ENCODE measurements around the gene PDGFRA.
A peak's percentile ranks its signal among the peaks of the same experiment; 100 is the strongest.
"Not testable (repeated sequence)": the region's sequence is repeated elsewhere in the genome, so short reads cannot be mapped to it uniquely, and the experiment has no call there.

PDGFRA gene

GRCh38 chr4:54230484-54231418 lies 1.7 kb downstream of the PDGFRA start:
- peak overlapping the region; percentile 65 for H3K27ac ChIP-seq (ENCODE audit: low read depth, low read length)
- peaks cover 49% of the 10 kb centered on the region for H3K27me3 ChIP-seq (ENCODE audit: control insufficient read depth, insufficient read depth, low read length)
- peaks cover 13% of the 10 kb centered on the region for H3K4me1 ChIP-seq (ENCODE audit: control insufficient read depth, insufficient read depth, low read length)
- H3K9ac ChIP-seq (ENCODE audit: low read length): no peak overlapping the region
- H3K36me3 ChIP-seq (ENCODE audit: control insufficient read depth, insufficient read depth, low read length): peaks cover 2% of the 10 kb centered on the region
- H3K4me3 ChIP-seq (ENCODE audit: low read length): peak overlapping the region; percentile 56

- H3K4me1 ChIP-seq (ENCODE audit: control insufficient read depth, insufficient read depth, low read length): peaks cover 13% of the 10 kb centered on the region
- H3K36me3 ChIP-seq (ENCODE audit: control insufficient read depth, insufficient read depth, low read length): peaks cover 2% of the 10 kb centered on the region
- peak overlapping the region; percentile 65 for H3K27ac ChIP-seq (ENCODE audit: low read depth, low read length)
- peaks cover 42% of the 10 kb centered on the region for H3K27me3 ChIP-seq (ENCODE audit: control insufficient read depth, insufficient read depth, low read length)
- peak overlapping the region; percentile 54 for H3K4me3 ChIP-seq (ENCODE audit: low read length)
- H3K9ac ChIP-seq (ENCODE audit: low read length): no peak overlapping the region
Measured at GRCh38 chr4:54231419-54231767, 2.3 kb downstream of the PDGFRA start.

- Histone ChIP-seq H3K4me3 (ENCODE audit: low read length) (peak overlapping the region; percentile 54), H3K27me3 (ENCODE audit: control insufficient read depth, insufficient read depth, low read length) (peaks cover 36% of the 10 kb centered on the region), H3K4me1 (ENCODE audit: control insufficient read depth, insufficient read depth, low read length) (peaks cover 13% of the 10 kb centered on the region), H3K9ac (ENCODE audit: low read length) (no peak overlapping the region), H3K36me3 (ENCODE audit: control insufficient read depth, insufficient read depth, low read length) (peaks cover 2% of the 10 kb centered on the region), H3K27ac (ENCODE audit: low read depth, low read length) (peak overlapping the region; percentile 65)
Measured at GRCh38 chr4:54231768-54232688, 2.9 kb downstream of the PDGFRA start.

- Histone ChIP-seq H3K36me3 (ENCODE audit: control insufficient read depth, insufficient read depth, low read length) (peaks cover 2% of the 10 kb centered on the region), H3K27me3 (ENCODE audit: control insufficient read depth, insufficient read depth, low read length) (peaks cover 25% of the 10 kb centered on the region), H3K4me3 (ENCODE audit: low read length) (peak overlapping the region; percentile 55), H3K9ac (ENCODE audit: low read length) (no peak overlapping the region), H3K27ac (ENCODE audit: low read depth, low read length) (no peak overlapping the region), H3K4me1 (ENCODE audit: control insufficient read depth, insufficient read depth, low read length) (peaks cover 6% of the 10 kb centered on the region)
Measured at GRCh38 chr4:54233277-54233696, 4.2 kb downstream of the PDGFRA start.

- peaks cover 22% of the 10 kb centered on the region for H3K27me3 ChIP-seq (ENCODE audit: control insufficient read depth, insufficient read depth, low read length)
- H3K9ac ChIP-seq (ENCODE audit: low read length): peak overlapping the region; percentile 6
- peaks cover 6% of the 10 kb centered on the region for H3K4me1 ChIP-seq (ENCODE audit: control insufficient read depth, insufficient read depth, low read length)
Measured at GRCh38 chr4:54233697-54234496, 4.8 kb downstream of the PDGFRA start.

GRCh38 chr4:54234497-54235205 lies 5.6 kb downstream of the PDGFRA start:
- Histone ChIP-seq H3K27ac (ENCODE audit: low read depth, low read length) (no peak overlapping the region), H3K27me3 (ENCODE audit: control insufficient read depth, insufficient read depth, low read length) (peaks cover 22% of the 10 kb centered on the region), H3K4me3 (ENCODE audit: low read length) (no peak overlapping the region)

More at GRCh38 chr4:54233697-54234496, 4.8 kb downstream of the PDGFRA start:
- Histone ChIP-seq H3K4me3 (ENCODE audit: low read length) (peak overlapping the region; percentile 55), H3K36me3 (ENCODE audit: control insufficient read depth, insufficient read depth, low read length) (peaks cover 2% of the 10 kb centered on the region), H3K27ac (ENCODE audit: low read depth, low read length) (peak overlapping the region; percentile 21)

GRCh38 chr4:54236316-54236715 lies 7.2 kb downstream of the PDGFRA start:
- H3K36me3 ChIP-seq (ENCODE audit: control insufficient read depth, insufficient read depth, low read length); H3K27ac ChIP-seq (ENCODE audit: low read depth, low read length); H3K4me3 ChIP-seq (ENCODE audit: low read length); H3K9ac ChIP-seq (ENCODE audit: low read length); H3K4me1 ChIP-seq (ENCODE audit: control insufficient read depth, insufficient read depth, low read length): not testable (repeated sequence)
- H3K27me3 ChIP-seq (ENCODE audit: control insufficient read depth, insufficient read depth, low read length): peaks cover 11% of the 10 kb centered on the region

More at GRCh38 chr4:54234497-54235205, 5.6 kb downstream of the PDGFRA start:
- Histone ChIP-seq H3K36me3 (ENCODE audit: control insufficient read depth, insufficient read depth, low read length) (peaks cover 2% of the 10 kb centered on the region), H3K4me1 (ENCODE audit: control insufficient read depth, insufficient read depth, low read length) (peaks cover 6% of the 10 kb centered on the region), H3K9ac (ENCODE audit: low read length) (no peak overlapping the region)

- no peak overlapping the region for H3K4me3 ChIP-seq (ENCODE audit: low read length)
- no peaks in the 10 kb centered on the region for H3K27me3 ChIP-seq (ENCODE audit: control insufficient read depth, insufficient read depth, low read length)
- no peak overlapping the region for H3K9ac ChIP-seq (ENCODE audit: low read length)
- H3K36me3 ChIP-seq (ENCODE audit: control insufficient read depth, insufficient read depth, low read length): no peaks in the 10 kb centered on the region
- peaks cover 6% of the 10 kb centered on the region for H3K4me1 ChIP-seq (ENCODE audit: control insufficient read depth, insufficient read depth, low read length)
- H3K27ac ChIP-seq (ENCODE audit: low read depth, low read length): no peak overlapping the region
Measured at GRCh38 chr4:54237770-54238169, 8.7 kb downstream of the PDGFRA start.

- Histone ChIP-seq H3K27me3 (ENCODE audit: control insufficient read depth, insufficient read depth, low read length) (no peaks in the 10 kb centered on the region), H3K36me3 (ENCODE audit: control insufficient read depth, insufficient read depth, low read length) (no peaks in the 10 kb centered on the region), H3K4me3 (ENCODE audit: low read length) (no peak overlapping the region), H3K4me1 (ENCODE audit: control insufficient read depth, insufficient read depth, low read length) (peaks cover 6% of the 10 kb centered on the region), H3K27ac (ENCODE audit: low read depth, low read length) (no peak overlapping the region), H3K9ac (ENCODE audit: low read length) (no peak overlapping the region)
Measured at GRCh38 chr4:54238389-54238788, 9.3 kb downstream of the PDGFRA start.

- not testable (repeated sequence) for H3K36me3 ChIP-seq (ENCODE audit: control insufficient read depth, insufficient read depth, low read length); H3K27ac ChIP-seq (ENCODE audit: low read depth, low read length); H3K4me3 ChIP-seq (ENCODE audit: low read length); H3K9ac ChIP-seq (ENCODE audit: low read length); H3K27me3 ChIP-seq (ENCODE audit: control insufficient read depth, insufficient read depth, low read length); H3K4me1 ChIP-seq (ENCODE audit: control insufficient read depth, insufficient read depth, low read length)
Measured at GRCh38 chr4:54241268-54241823, 12.3 kb downstream of the PDGFRA start.

GRCh38 chr4:54243541-54243940 lies 14.4 kb downstream of the PDGFRA start:
- not testable (repeated sequence) for H3K27me3 ChIP-seq (ENCODE audit: control insufficient read depth, insufficient read depth, low read length); H3K9ac ChIP-seq (ENCODE audit: low read length); H3K4me1 ChIP-seq (ENCODE audit: control insufficient read depth, insufficient read depth, low read length); H3K27ac ChIP-seq (ENCODE audit: low read depth, low read length); H3K4me3 ChIP-seq (ENCODE audit: low read length); H3K36me3 ChIP-seq (ENCODE audit: control insufficient read depth, insufficient read depth, low read length)

Data from rectal smooth muscle tissue (tissue), 1 donor.